H9 (cell line): Measurements from ENCODE around the gene ANO6. TPM values are rescaled to one million over a fixed set of nuclear protein-coding genes. Genes with fewer than 3 reads are reported as not detected.

Source experiments
- DNase-seq: peaks from one replicate; pipeline ENCODE4 v3.0.0-alpha.2; 2017
- H2AFZ ChIP-seq: one replicate; pipeline ENCODE4 v1.6.1; 2013; ENCODE audit warnings: mild to moderate bottlenecking, low read length, control low read depth, moderate library complexity
- H2AK5ac ChIP-seq: 2 replicates; pipeline ENCODE4 v1.6.1; 2013; ENCODE audit warnings: low read length, control low read depth, mixed read lengths; ENCODE audit not compliant: insufficient read length
- H2BK120ac ChIP-seq: one replicate; pipeline ENCODE4 v1.6.1; 2013; ENCODE audit warnings: low read depth, mild to moderate bottlenecking, low read length, control low read depth, inconsistent platforms; ENCODE audit not compliant: poor library complexity, severe bottlenecking
- H2BK12ac ChIP-seq: 2 replicates; pipeline ENCODE4 v1.6.1; 2013; ENCODE audit warnings: low read length, control low read depth, mixed read lengths, low read depth; ENCODE audit not compliant: insufficient read length
- H2BK15ac ChIP-seq: 2 replicates; pipeline ENCODE4 v1.6.1; 2013; ENCODE audit warnings: low read depth, low read length, control low read depth
- H2BK20ac ChIP-seq: one replicate; pipeline ENCODE4 v1.6.1; 2013; ENCODE audit warnings: low read depth, mild to moderate bottlenecking, low read length, control low read depth, inconsistent platforms; ENCODE audit not compliant: poor library complexity, severe bottlenecking
- H2BK5ac ChIP-seq: 2 replicates; pipeline ENCODE4 v1.6.1; 2013; ENCODE audit warnings: low read length, control low read depth, mixed read lengths; ENCODE audit not compliant: insufficient read length
- H3K14ac ChIP-seq: 2 replicates; pipeline ENCODE4 v1.6.1; 2013; ENCODE audit warnings: low read length, control low read depth; ENCODE audit not compliant: insufficient read depth
- H3K18ac ChIP-seq: 2 replicates; pipeline ENCODE4 v1.6.1; 2013; ENCODE audit warnings: low read depth, mild to moderate bottlenecking, mixed read lengths, low read length, control low read depth; ENCODE audit not compliant: insufficient read length
- H3K23ac ChIP-seq: 2 replicates; pipeline ENCODE4 v1.6.1; 2013; ENCODE audit warnings: low read length, control low read depth, mixed read lengths, low read depth; ENCODE audit not compliant: insufficient read length
- H3K23me2 ChIP-seq: 2 replicates; pipeline ENCODE4 v1.6.1; 2013; ENCODE audit warnings: low read depth, mild to moderate bottlenecking, mixed read lengths, low read length, control low read depth; ENCODE audit not compliant: insufficient read length, poor library complexity, severe bottlenecking
- H3K27ac ChIP-seq: 2 replicates; pipeline ENCODE4 v1.5.1; 2013; ENCODE audit warnings: low read length, control low read depth, mixed read lengths, low read depth; ENCODE audit not compliant: insufficient read length
- H3K27me3 ChIP-seq: 2 replicates; pipeline ENCODE4 v1.6.1; 2013; ENCODE audit warnings: low read length, control low read depth, inconsistent platforms; ENCODE audit not compliant: insufficient read depth
- H3K4ac ChIP-seq: 2 replicates; pipeline ENCODE4 v1.6.1; 2013; ENCODE audit warnings: low read depth, mild to moderate bottlenecking, control low read depth, inconsistent platforms, low read length, moderate library complexity
- H3K4me1 ChIP-seq: 2 replicates; pipeline ENCODE4 v1.6.1; 2013; ENCODE audit warnings: low read length, control low read depth, inconsistent platforms; ENCODE audit not compliant: insufficient read depth
- H3K4me2 ChIP-seq: 2 replicates; pipeline ENCODE4 v1.6.1; 2013; ENCODE audit warnings: low read length, control low read depth, mixed read lengths; ENCODE audit not compliant: insufficient read length, insufficient read depth
- H3K56ac ChIP-seq: 2 replicates; pipeline ENCODE4 v1.6.1; 2013; ENCODE audit warnings: low read depth, mild to moderate bottlenecking, mixed read lengths, low read length, control low read depth; ENCODE audit not compliant: insufficient read length
- H3K79me1 ChIP-seq: 2 replicates; pipeline ENCODE4 v1.6.1; 2013; ENCODE audit warnings: low read depth, mild to moderate bottlenecking, moderate library complexity, low read length, control low read depth, inconsistent platforms; ENCODE audit not compliant: insufficient read depth, poor library complexity, severe bottlenecking
- H3K79me2 ChIP-seq: 2 replicates; pipeline ENCODE4 v1.6.1; 2013; ENCODE audit warnings: low read length, control low read depth, inconsistent platforms; ENCODE audit not compliant: insufficient read depth
- H3K9ac ChIP-seq: 2 replicates; pipeline ENCODE4 v1.6.1; 2013; ENCODE audit warnings: low read length, control low read depth, mixed read lengths; ENCODE audit not compliant: insufficient read length; ENCODE audit errors: extremely low read depth
- H3K9me3 ChIP-seq: one replicate; pipeline ENCODE4 v1.6.1; 2013; ENCODE audit warnings: low read depth, low read length, inconsistent platforms; ENCODE audit not compliant: control insufficient read depth
- H3T11ph ChIP-seq: one replicate; pipeline ENCODE4 v1.6.1; 2013; ENCODE audit warnings: mild to moderate bottlenecking, low read length, control low read depth, inconsistent platforms
- H4K20me1 ChIP-seq: one replicate; pipeline ENCODE4 v1.6.1; 2013; ENCODE audit not compliant: control insufficient read depth, insufficient read length, insufficient read depth
- H4K5ac ChIP-seq: 2 replicates; pipeline ENCODE4 v1.6.1; 2013; ENCODE audit warnings: low read depth, mild to moderate bottlenecking, mixed read lengths, low read length, control low read depth; ENCODE audit not compliant: insufficient read length
- H4K8ac ChIP-seq: replicated peaks from 2 replicates; pipeline ENCODE4 v1.6.1; 2013; ENCODE audit warnings: low read length, control low read depth, mixed read lengths, low read depth; ENCODE audit not compliant: insufficient read length
- H4K91ac ChIP-seq: 2 replicates; pipeline ENCODE4 v1.6.1; 2013; ENCODE audit warnings: low read depth, mild to moderate bottlenecking, moderate library complexity, mixed read lengths, low read length, control low read depth; ENCODE audit not compliant: insufficient read length
- H3K27ac Mint-ChIP-seq, 3 experiments: 2 replicates in 2 of 3; 3 replicates in 1 of 3; pipeline ENCODE4 v1.8.0; 2020 to 2021; ENCODE audit warnings: mixed read lengths in 3 of 3, mild to moderate bottlenecking in 1 of 3, moderate library complexity in 1 of 3
- H3K27me3 Mint-ChIP-seq: 2 replicates; pipeline ENCODE4 v1.8.0; 2021; ENCODE audit warnings: low read depth, mild to moderate bottlenecking, moderate library complexity, mixed read lengths
- H3K36me3 Mint-ChIP-seq, 3 experiments: 2 replicates in 2 of 3; 3 replicates in 1 of 3; pipeline ENCODE4 v1.8.0; 2020 to 2021; ENCODE audit warnings: low read depth in 3 of 3, mixed read lengths in 3 of 3; ENCODE audit not compliant: insufficient read depth in 1 of 3
- H3K4me1 Mint-ChIP-seq, 2 experiments: 2 replicates each; pipeline ENCODE4 v1.8.0; 2020; ENCODE audit warnings: mixed read lengths in 2 of 2
- H3K4me3 Mint-ChIP-seq, 2 experiments: 2 replicates in 1 of 2; 3 replicates in 1 of 2; pipeline ENCODE4 v1.8.0; 2020 to 2021; ENCODE audit warnings: mild to moderate bottlenecking in 2 of 2, mixed read lengths in 2 of 2, moderate library complexity in 1 of 2
- H3K9me3 Mint-ChIP-seq, 2 experiments: 2 replicates in 1 of 2; 3 replicates in 1 of 2; pipeline ENCODE4 v1.8.0; 2020; ENCODE audit warnings: mild to moderate bottlenecking in 2 of 2, mixed read lengths in 2 of 2, moderate library complexity in 1 of 2
- WGBS: extraction: QIAGEN DNeasy Blood & Tissue Kit; methylation state at CpG from one replicate; pipeline ENCODE4 v1.1.7; 2013; ENCODE audit warnings: missing lambda C conversion rate, low lambda C conversion rate, mixed read lengths; ENCODE audit not compliant: insufficient read length; ENCODE audit errors: extremely low coverage; 5-methylcytosine and 5-hydroxymethylcytosine counted together
- total RNA-seq: library from RNA; stranded (reverse); gene quantifications from 2 replicates; pipeline ENCODE4 v1.2.1, GENCODE V29; 2021
- TF ChIP-seq, protein P1 (sequence below): fragments of 200-600 bp; sonication (generic); conservative IDR thresholded peaks from 3 replicates; pipeline ENCODE4 v1.8.0; 2021; ENCODE audit warnings: antibody characterized with exemption, mild to moderate bottlenecking

ANO6 gene
- total RNA-seq, 1 experiment from 2014 or later: 24.3 TPM

DNA sequence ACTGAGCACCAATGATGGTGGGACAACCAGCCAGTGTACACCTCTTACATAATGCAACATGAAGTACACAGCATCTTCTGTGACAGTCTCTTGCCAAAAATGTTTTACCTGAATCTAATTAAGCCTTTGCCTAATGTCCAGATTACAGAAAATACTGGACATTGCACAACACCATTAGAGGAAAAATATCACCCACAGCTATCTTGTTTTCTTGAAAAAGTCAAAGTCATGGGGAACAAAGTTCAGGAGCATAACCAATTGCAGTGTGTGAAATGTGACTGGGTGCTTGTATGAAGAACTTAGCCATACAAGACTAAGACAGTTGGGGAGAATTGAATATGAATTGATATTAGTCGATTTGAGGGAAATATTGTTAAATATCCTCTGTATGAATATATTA is 12.1 kb upstream of the ANO6 start:
- H3K56ac ChIP-seq: no peak overlapping the region
- H2BK12ac ChIP-seq: no peak overlapping the region
- H2BK120ac ChIP-seq: no peak overlapping the region
- H3K14ac ChIP-seq: no peak overlapping the region
- H3K36me3 Mint-ChIP-seq: no peaks in the 10 kb centered on the region; a peak in 1 of 7 replicates
- H2AFZ ChIP-seq: no peak overlapping the region
- no peak overlapping the region for H3K27ac Mint-ChIP-seq
- no peaks in the 10 kb centered on the region for H3K27me3 Mint-ChIP-seq
- H3K9me3 Mint-ChIP-seq: no peaks in the 10 kb centered on the region
- H3K23me2 ChIP-seq: no peaks in the 10 kb centered on the region
- no peak overlapping the region for H3K4ac ChIP-seq
- H3K9me3 ChIP-seq: no peaks in the 10 kb centered on the region
- no peaks in the 10 kb centered on the region for H3K79me1 ChIP-seq
- no peak for DNase-seq
- no peak overlapping the region for H3K4me2 ChIP-seq
- H3K23ac ChIP-seq: no peak overlapping the region
- no peak overlapping the region for H2AK5ac ChIP-seq
- no peaks in the 10 kb centered on the region for H3K4me1 Mint-ChIP-seq
- no peak overlapping the region for H3K4me3 Mint-ChIP-seq
- H4K20me1 ChIP-seq: no peaks in the 10 kb centered on the region
- H3K27me3 ChIP-seq: no peaks in the 10 kb centered on the region
- 100% methylated on average over 1 of the region's 1 CpG for WGBS
- no peak overlapping the region for H4K5ac ChIP-seq
- no peaks in the 10 kb centered on the region for H3K79me2 ChIP-seq
- no peak overlapping the region for H2BK20ac ChIP-seq
- H2BK15ac ChIP-seq: no peak overlapping the region
- H3T11ph ChIP-seq: no peak overlapping the region
- no peak overlapping the region for H2BK5ac ChIP-seq
- H4K8ac ChIP-seq: no peak overlapping the region
- no peaks in the 10 kb centered on the region for H3K4me1 ChIP-seq
- no peak overlapping the region for H4K91ac ChIP-seq
- H3K27ac ChIP-seq: no peak overlapping the region
- no peak overlapping the region for H3K9ac ChIP-seq
- TF ChIP-seq, protein P1, sequence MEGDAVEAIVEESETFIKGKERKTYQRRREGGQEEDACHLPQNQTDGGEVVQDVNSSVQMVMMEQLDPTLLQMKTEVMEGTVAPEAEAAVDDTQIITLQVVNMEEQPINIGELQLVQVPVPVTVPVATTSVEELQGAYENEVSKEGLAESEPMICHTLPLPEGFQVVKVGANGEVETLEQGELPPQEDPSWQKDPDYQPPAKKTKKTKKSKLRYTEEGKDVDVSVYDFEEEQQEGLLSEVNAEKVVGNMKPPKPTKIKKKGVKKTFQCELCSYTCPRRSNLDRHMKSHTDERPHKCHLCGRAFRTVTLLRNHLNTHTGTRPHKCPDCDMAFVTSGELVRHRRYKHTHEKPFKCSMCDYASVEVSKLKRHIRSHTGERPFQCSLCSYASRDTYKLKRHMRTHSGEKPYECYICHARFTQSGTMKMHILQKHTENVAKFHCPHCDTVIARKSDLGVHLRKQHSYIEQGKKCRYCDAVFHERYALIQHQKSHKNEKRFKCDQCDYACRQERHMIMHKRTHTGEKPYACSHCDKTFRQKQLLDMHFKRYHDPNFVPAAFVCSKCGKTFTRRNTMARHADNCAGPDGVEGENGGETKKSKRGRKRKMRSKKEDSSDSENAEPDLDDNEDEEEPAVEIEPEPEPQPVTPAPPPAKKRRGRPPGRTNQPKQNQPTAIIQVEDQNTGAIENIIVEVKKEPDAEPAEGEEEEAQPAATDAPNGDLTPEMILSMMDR: no peak
- H3K18ac ChIP-seq: no peak overlapping the region
